T-helper 1 cell treated with Interleukin-12 subunit alpha and Interleukin-12 subunit beta and Interleukin-4 antibody, amounts not matched to agents 30 μg/mL and 1 μg/mL, for 36 hours (primary cell): ENCODE data around the gene MEOX2.

Experiments
- H3K27ac Mint-ChIP-seq: one replicate; pipeline ENCODE4 v1.8.0; 2021; ENCODE audit warnings: mild to moderate bottlenecking, mixed read lengths
- H3K27me3 Mint-ChIP-seq: one replicate; pipeline ENCODE4 v1.8.0; 2021; ENCODE audit warnings: low read depth, mixed read lengths
- H3K36me3 Mint-ChIP-seq: one replicate; pipeline ENCODE4 v1.8.0; 2021; ENCODE audit warnings: low read depth, mixed read lengths
- H3K4me1 Mint-ChIP-seq: one replicate; pipeline ENCODE4 v1.8.0; 2021; ENCODE audit warnings: low read depth, mixed read lengths
- H3K4me3 Mint-ChIP-seq: one replicate; pipeline ENCODE4 v1.8.0; 2021; ENCODE audit warnings: mild to moderate bottlenecking, moderate library complexity, mixed read lengths
- H3K9me3 Mint-ChIP-seq: one replicate; pipeline ENCODE4 v1.8.0; 2021; ENCODE audit warnings: mixed read lengths

MEOX2 gene

GRCh38 chr7:15685358-15686294 is 857 bp downstream of the MEOX2 start:
- Mint-ChIP-seq H3K36me3 (no peaks in the 10 kb centered on the region), H3K27me3 (peaks cover 47% of the 10 kb centered on the region), H3K4me1 (no peaks in the 10 kb centered on the region), H3K9me3 (no peaks in the 10 kb centered on the region), H3K27ac (no peak overlapping the region), H3K4me3 (no peak overlapping the region)

GRCh38 chr7:15684871-15685270 is 1.6 kb downstream of the MEOX2 start:
- no peak overlapping the region for H3K27ac Mint-ChIP-seq
- H3K9me3 Mint-ChIP-seq: no peaks in the 10 kb centered on the region
- no peak overlapping the region for H3K4me3 Mint-ChIP-seq
- H3K4me1 Mint-ChIP-seq: no peaks in the 10 kb centered on the region
- H3K27me3 Mint-ChIP-seq: peaks cover 47% of the 10 kb centered on the region
- H3K36me3 Mint-ChIP-seq: no peaks in the 10 kb centered on the region

- Mint-ChIP-seq H3K4me1 (no peaks in the 10 kb centered on the region), H3K27ac (no peak overlapping the region), H3K9me3 (no peaks in the 10 kb centered on the region), H3K4me3 (no peak overlapping the region), H3K27me3 (peaks cover 47% of the 10 kb centered on the region), H3K36me3 (no peaks in the 10 kb centered on the region)
These were observed 2.2 kb downstream of the MEOX2 start for GRCh38 chr7:15684111-15684800.

- no peaks in the 10 kb centered on the region for H3K36me3 Mint-ChIP-seq
- no peak overlapping the region for H3K27ac Mint-ChIP-seq
- peaks cover 33% of the 10 kb centered on the region for H3K27me3 Mint-ChIP-seq
- H3K4me3 Mint-ChIP-seq: no peak overlapping the region
- H3K4me1 Mint-ChIP-seq: no peaks in the 10 kb centered on the region
- no peaks in the 10 kb centered on the region for H3K9me3 Mint-ChIP-seq
These were observed 3.7 kb downstream of the MEOX2 start for GRCh38 chr7:15682751-15683245.

GRCh38 chr7:15682111-15682510 is 4.4 kb downstream of the MEOX2 start:
- no peaks in the 10 kb centered on the region for H3K36me3 Mint-ChIP-seq
- H3K9me3 Mint-ChIP-seq: no peaks in the 10 kb centered on the region
- H3K4me3 Mint-ChIP-seq: no peak overlapping the region
- no peaks in the 10 kb centered on the region for H3K4me1 Mint-ChIP-seq
- peaks cover 26% of the 10 kb centered on the region for H3K27me3 Mint-ChIP-seq
- no peak overlapping the region for H3K27ac Mint-ChIP-seq

GRCh38 chr7:15681631-15682030 is 4.9 kb downstream of the MEOX2 start:
- peaks cover 21% of the 10 kb centered on the region for H3K27me3 Mint-ChIP-seq
- H3K4me1 Mint-ChIP-seq: no peaks in the 10 kb centered on the region
- H3K9me3 Mint-ChIP-seq: no peaks in the 10 kb centered on the region
- no peaks in the 10 kb centered on the region for H3K36me3 Mint-ChIP-seq
- H3K4me3 Mint-ChIP-seq: no peak overlapping the region
- H3K27ac Mint-ChIP-seq: no peak overlapping the region

GRCh38 chr7:15681186-15681585 is 5.3 kb downstream of the MEOX2 start:
- H3K36me3 Mint-ChIP-seq: no peaks in the 10 kb centered on the region
- peaks cover 17% of the 10 kb centered on the region for H3K27me3 Mint-ChIP-seq
- no peak overlapping the region for H3K4me3 Mint-ChIP-seq
- H3K9me3 Mint-ChIP-seq: no peaks in the 10 kb centered on the region
- H3K4me1 Mint-ChIP-seq: no peaks in the 10 kb centered on the region
- no peak overlapping the region for H3K27ac Mint-ChIP-seq

- Mint-ChIP-seq H3K9me3 (no peaks in the 10 kb centered on the region), H3K27ac (no peak overlapping the region), H3K27me3 (peaks cover 10% of the 10 kb centered on the region), H3K4me1 (no peaks in the 10 kb centered on the region), H3K36me3 (no peaks in the 10 kb centered on the region), H3K4me3 (no peak overlapping the region)
These were observed 6.0 kb downstream of the MEOX2 start for GRCh38 chr7:15680446-15680845.

- peaks cover 2% of the 10 kb centered on the region for H3K27me3 Mint-ChIP-seq
- no peaks in the 10 kb centered on the region for H3K36me3 Mint-ChIP-seq
- H3K9me3 Mint-ChIP-seq: no peaks in the 10 kb centered on the region
- no peak overlapping the region for H3K27ac Mint-ChIP-seq
- H3K4me1 Mint-ChIP-seq: no peaks in the 10 kb centered on the region
- no peak overlapping the region for H3K4me3 Mint-ChIP-seq
These were observed 7.2 kb downstream of the MEOX2 start for GRCh38 chr7:15679306-15679705.

GRCh38 chr7:15678653-15679052 is 7.8 kb downstream of the MEOX2 start:
- Mint-ChIP-seq H3K4me3 (no peak overlapping the region), H3K27ac (no peak overlapping the region), H3K27me3 (no peaks in the 10 kb centered on the region), H3K36me3 (no peaks in the 10 kb centered on the region), H3K9me3 (no peaks in the 10 kb centered on the region), H3K4me1 (no peaks in the 10 kb centered on the region)

- Mint-ChIP-seq H3K27me3 (no peaks in the 10 kb centered on the region), H3K36me3 (no peaks in the 10 kb centered on the region), H3K4me3 (no peak overlapping the region), H3K4me1 (no peaks in the 10 kb centered on the region), H3K9me3 (no peaks in the 10 kb centered on the region), H3K27ac (no peak overlapping the region)
These were observed 11.1 kb downstream of the MEOX2 start for GRCh38 chr7:15675379-15675778.

GRCh38 chr7:15674586-15674985 is 11.9 kb downstream of the MEOX2 start:
- peaks cover 4% of the 10 kb centered on the region for H3K9me3 Mint-ChIP-seq

GRCh38 chr7:15669443-15670090 is 16.9 kb downstream of the MEOX2 start:
- no peaks in the 10 kb centered on the region for H3K27me3 Mint-ChIP-seq
- no peak overlapping the region for H3K4me3 Mint-ChIP-seq
- no peak overlapping the region for H3K27ac Mint-ChIP-seq
- peaks cover 5% of the 10 kb centered on the region for H3K9me3 Mint-ChIP-seq
- no peaks in the 10 kb centered on the region for H3K4me1 Mint-ChIP-seq
- H3K36me3 Mint-ChIP-seq: no peaks in the 10 kb centered on the region

More at GRCh38 chr7:15674586-15674985, 11.9 kb downstream of the MEOX2 start:
- Mint-ChIP-seq H3K4me1 (no peaks in the 10 kb centered on the region), H3K27ac (no peak overlapping the region), H3K36me3 (no peaks in the 10 kb centered on the region), H3K4me3 (no peak overlapping the region), H3K27me3 (no peaks in the 10 kb centered on the region)

- no peak overlapping the region for H3K4me3 Mint-ChIP-seq
- peaks cover 5% of the 10 kb centered on the region for H3K9me3 Mint-ChIP-seq
- no peaks in the 10 kb centered on the region for H3K27me3 Mint-ChIP-seq
- no peak overlapping the region for H3K27ac Mint-ChIP-seq
- H3K4me1 Mint-ChIP-seq: no peaks in the 10 kb centered on the region
- H3K36me3 Mint-ChIP-seq: no peaks in the 10 kb centered on the region
These were observed 18.5 kb downstream of the MEOX2 start for GRCh38 chr7:15667991-15668390.
